OCI-LY7 (cell line): ENCODE measurements around the gene DKK2.

Source experiments
- EZH2phosphoT487 ChIP-seq: fragments of 200-600 bp; sonication (generic); IDR thresholded peaks from 2 replicates; pipeline ENCODE4 v1.6.1; 2018; ENCODE audit warnings: low read depth, borderline replicate concordance, mild to moderate bottlenecking, mixed run types, antibody characterized with exemption, low read length, moderate library complexity, mixed read lengths
- TF ChIP-seq, protein P1 (sequence below): fragments of 200-600 bp; sonication (generic); conservative IDR thresholded peaks from 2 replicates; pipeline ENCODE4 v1.5.1; 2014; ENCODE audit warnings: mild to moderate bottlenecking, antibody characterized with exemption, low read length, moderate library complexity, mixed read lengths

DNA sequence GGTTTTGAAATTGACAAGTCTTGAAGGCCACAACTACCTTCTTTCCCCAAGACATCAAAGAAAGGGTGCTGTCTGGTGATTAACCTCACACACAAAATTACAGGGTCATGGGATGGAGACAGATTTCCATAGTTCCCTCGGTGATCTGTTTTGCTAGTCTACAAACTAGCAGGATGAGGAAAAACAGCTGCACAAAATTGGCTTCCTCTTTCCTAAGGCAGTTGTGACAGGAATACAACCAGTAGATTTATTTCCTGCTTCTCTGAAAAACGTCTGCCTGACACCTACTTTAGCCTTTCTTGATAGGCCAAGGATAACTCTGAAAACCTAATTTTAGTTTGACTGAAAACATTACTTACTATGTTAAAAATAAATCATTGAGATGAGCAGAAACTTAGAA, 39.6 kb downstream of the DKK2 start:
- TF ChIP-seq, protein P1, sequence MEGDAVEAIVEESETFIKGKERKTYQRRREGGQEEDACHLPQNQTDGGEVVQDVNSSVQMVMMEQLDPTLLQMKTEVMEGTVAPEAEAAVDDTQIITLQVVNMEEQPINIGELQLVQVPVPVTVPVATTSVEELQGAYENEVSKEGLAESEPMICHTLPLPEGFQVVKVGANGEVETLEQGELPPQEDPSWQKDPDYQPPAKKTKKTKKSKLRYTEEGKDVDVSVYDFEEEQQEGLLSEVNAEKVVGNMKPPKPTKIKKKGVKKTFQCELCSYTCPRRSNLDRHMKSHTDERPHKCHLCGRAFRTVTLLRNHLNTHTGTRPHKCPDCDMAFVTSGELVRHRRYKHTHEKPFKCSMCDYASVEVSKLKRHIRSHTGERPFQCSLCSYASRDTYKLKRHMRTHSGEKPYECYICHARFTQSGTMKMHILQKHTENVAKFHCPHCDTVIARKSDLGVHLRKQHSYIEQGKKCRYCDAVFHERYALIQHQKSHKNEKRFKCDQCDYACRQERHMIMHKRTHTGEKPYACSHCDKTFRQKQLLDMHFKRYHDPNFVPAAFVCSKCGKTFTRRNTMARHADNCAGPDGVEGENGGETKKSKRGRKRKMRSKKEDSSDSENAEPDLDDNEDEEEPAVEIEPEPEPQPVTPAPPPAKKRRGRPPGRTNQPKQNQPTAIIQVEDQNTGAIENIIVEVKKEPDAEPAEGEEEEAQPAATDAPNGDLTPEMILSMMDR, result no peak
- TF ChIP-seq EZH2phosphoT487, result no peak
